GM23338 (cell line): ENCODE measurements around the gene JOSD1. TPM values are rescaled to one million over a fixed set of nuclear protein-coding genes. Genes with fewer than 3 reads are reported as not detected.

Source experiments
- ATAC-seq: fragments of 200-7000 bp; cut with Tn5 transposase; 3 replicates; pipeline ENCODE4 v1.9.1; 2020
- DNase-seq: peaks from one replicate; pipeline ENCODE4 v3.0.0-alpha.2; 2015; ENCODE audit warnings: low spot score
- H2AFZ ChIP-seq: fragments of 200-600 bp; sonication (generic); 2 replicates; pipeline ENCODE4 v1.8.0; 2016; ENCODE audit warnings: antibody characterized with exemption, mild to moderate bottlenecking, moderate library complexity
- H3F3A ChIP-seq: fragments of 200-600 bp; sonication (generic); replicated peaks from 2 replicates; pipeline ENCODE4 v1.8.0; 2017; ENCODE audit warnings: antibody characterized with exemption, mixed run types, low read depth
- H3K27ac ChIP-seq: fragments of 200-600 bp; sonication (generic); 2 replicates; pipeline ENCODE4 v1.6.1; 2016; ENCODE audit warnings: low read depth
- H3K27me3 ChIP-seq: fragments of 200-600 bp; sonication (generic); 2 replicates; pipeline ENCODE4 v1.8.0; 2016; ENCODE audit warnings: mild to moderate bottlenecking, mixed run types, moderate library complexity; ENCODE audit not compliant: insufficient read depth
- H3K36me3 ChIP-seq: fragments of 200-600 bp; sonication (generic); 2 replicates; pipeline ENCODE4 v1.8.0; 2016; ENCODE audit warnings: mild to moderate bottlenecking; ENCODE audit not compliant: insufficient read depth
- H3K4me1 ChIP-seq: fragments of 200-600 bp; sonication (generic); 2 replicates; pipeline ENCODE4 v1.8.0; 2016; ENCODE audit warnings: mild to moderate bottlenecking, moderate library complexity; ENCODE audit not compliant: insufficient read depth
- H3K4me2 ChIP-seq: fragments of 200-600 bp; sonication (generic); 2 replicates; pipeline ENCODE4 v1.7.1; 2017; ENCODE audit warnings: mixed run types
- H3K4me3 ChIP-seq: fragments of 200-600 bp; sonication (generic); 2 replicates; pipeline ENCODE4 v1.6.1; 2016; ENCODE audit warnings: mixed run types
- H3K79me2 ChIP-seq: fragments of 200-600 bp; sonication (generic); replicated peaks from 2 replicates; pipeline ENCODE4 v1.8.0; 2017; ENCODE audit warnings: mild to moderate bottlenecking; ENCODE audit not compliant: insufficient read depth
- H3K9me2 ChIP-seq: fragments of 200-600 bp; sonication (generic); 2 replicates; pipeline ENCODE4 v1.8.0; 2017; ENCODE audit not compliant: insufficient read depth
- H4K20me1 ChIP-seq: fragments of 200-600 bp; sonication (generic); replicated peaks from 2 replicates; pipeline ENCODE4 v1.8.0; 2017; ENCODE audit warnings: mild to moderate bottlenecking; ENCODE audit not compliant: insufficient read depth
- H3K27ac Mint-ChIP-seq: 2 replicates; pipeline ENCODE4 v1.8.0; 2020; ENCODE audit warnings: inconsistent platforms, mild to moderate bottlenecking, moderate library complexity, mixed read lengths
- H3K27me3 Mint-ChIP-seq: 3 replicates; pipeline ENCODE4 v1.8.0; 2022; ENCODE audit warnings: low read depth, mild to moderate bottlenecking, moderate library complexity, mixed read lengths, inconsistent platforms; ENCODE audit not compliant: insufficient read depth, poor library complexity
- H3K36me3 Mint-ChIP-seq: 3 replicates; pipeline ENCODE4 v1.8.0; 2021; ENCODE audit warnings: low read depth, mild to moderate bottlenecking, inconsistent platforms, moderate library complexity, mixed read lengths
- H3K4me1 Mint-ChIP-seq: 3 replicates; pipeline ENCODE4 v1.8.0; 2020; ENCODE audit warnings: mild to moderate bottlenecking, inconsistent platforms, mixed read lengths
- H3K4me3 Mint-ChIP-seq: 3 replicates; pipeline ENCODE4 v1.8.0; 2021; ENCODE audit warnings: moderate library complexity, mild to moderate bottlenecking, inconsistent platforms, mixed read lengths
- H3K9me3 Mint-ChIP-seq: 3 replicates; pipeline ENCODE4 v1.8.0; 2020; ENCODE audit warnings: moderate library complexity, mild to moderate bottlenecking, inconsistent platforms, mixed read lengths
- EZH2 ChIP-seq: fragments of 200-600 bp; sonication (generic); IDR thresholded peaks from one replicate; pipeline ENCODE4 v1.8.0; 2017; ENCODE audit warnings: antibody characterized with exemption, mild to moderate bottlenecking, low read depth; ENCODE audit not compliant: unreplicated experiment
- JUNB ChIP-seq: IDR thresholded peaks from one replicate; pipeline ENCODE4 v1.6.1; 2016; ENCODE audit warnings: antibody characterized with exemption; ENCODE audit not compliant: unreplicated experiment
- NANOG ChIP-seq: IDR thresholded peaks from 2 replicates; pipeline ENCODE4 v1.6.1; 2016; ENCODE audit warnings: antibody characterized with exemption, borderline replicate concordance
- POLR2AphosphoS5 ChIP-seq: IDR thresholded peaks from 2 replicates; pipeline ENCODE4 v1.6.1; 2016; ENCODE audit warnings: antibody characterized with exemption, low read depth
- STAT1 ChIP-seq: IDR thresholded peaks from one replicate; pipeline ENCODE4 v1.6.1; 2016; ENCODE audit warnings: antibody characterized with exemption; ENCODE audit not compliant: unreplicated experiment
- ZNF114 ChIP-seq: fragments of 250-450 bp; sonication (Bioruptor Pico); IDR thresholded peaks from 2 replicates; pipeline ENCODE4 v1.5.0; 2020; ENCODE audit warnings: mild to moderate bottlenecking, moderate library complexity
- ZNF331 ChIP-seq: fragments of 250-450 bp; sonication (Bioruptor Pico); IDR thresholded peaks from 2 replicates; pipeline ENCODE4 v1.5.0; 2020; ENCODE audit warnings: low read depth, mild to moderate bottlenecking, moderate library complexity
- polyA plus RNA-seq: library from polyadenylated mRNA; unstranded; fragments of >200 nt; fragmentation: Nextera tagmentation; extraction: Ambion mirVana; gene quantifications from 2 replicates; pipeline ENCODE4 v1.2.1, GENCODE V29; 2016
- total RNA-seq: library from RNA; depleted of rRNA; stranded (reverse); fragments of >200 nt; shearing (Covaris generic); gene quantifications from 2 replicates; pipeline ENCODE4 v1.2.3, GENCODE V29; 2014
- TF ChIP-seq, protein P1 (sequence below): fragments of 250-450 bp; sonication (Bioruptor Pico); IDR thresholded peaks from 2 replicates; pipeline ENCODE4 v1.5.0; 2020; ENCODE audit warnings: mild to moderate bottlenecking, moderate library complexity
- TF ChIP-seq, protein P2 (sequence below): IDR thresholded peaks from 2 replicates; pipeline ENCODE4 v1.6.1; 2016; ENCODE audit warnings: antibody characterized with exemption
- TF ChIP-seq, protein P3 (sequence below), 2 experiments: fragments of 200-600 bp in 1 of 2; sonication (generic) in 1 of 2; conservative IDR thresholded peaks; 2 replicates each; pipeline versions ENCODE4 v1.5.1 to v1.6.1; 2016 to 2017; ENCODE audit warnings: antibody characterized with exemption in 2 of 2, low read depth in 2 of 2, mild to moderate bottlenecking in 2 of 2, moderate library complexity in 1 of 2

JOSD1 gene
- total and polyA plus RNA-seq, 2 experiments from 2014 or later = 4.6 to 19.7 TPM

DNA sequence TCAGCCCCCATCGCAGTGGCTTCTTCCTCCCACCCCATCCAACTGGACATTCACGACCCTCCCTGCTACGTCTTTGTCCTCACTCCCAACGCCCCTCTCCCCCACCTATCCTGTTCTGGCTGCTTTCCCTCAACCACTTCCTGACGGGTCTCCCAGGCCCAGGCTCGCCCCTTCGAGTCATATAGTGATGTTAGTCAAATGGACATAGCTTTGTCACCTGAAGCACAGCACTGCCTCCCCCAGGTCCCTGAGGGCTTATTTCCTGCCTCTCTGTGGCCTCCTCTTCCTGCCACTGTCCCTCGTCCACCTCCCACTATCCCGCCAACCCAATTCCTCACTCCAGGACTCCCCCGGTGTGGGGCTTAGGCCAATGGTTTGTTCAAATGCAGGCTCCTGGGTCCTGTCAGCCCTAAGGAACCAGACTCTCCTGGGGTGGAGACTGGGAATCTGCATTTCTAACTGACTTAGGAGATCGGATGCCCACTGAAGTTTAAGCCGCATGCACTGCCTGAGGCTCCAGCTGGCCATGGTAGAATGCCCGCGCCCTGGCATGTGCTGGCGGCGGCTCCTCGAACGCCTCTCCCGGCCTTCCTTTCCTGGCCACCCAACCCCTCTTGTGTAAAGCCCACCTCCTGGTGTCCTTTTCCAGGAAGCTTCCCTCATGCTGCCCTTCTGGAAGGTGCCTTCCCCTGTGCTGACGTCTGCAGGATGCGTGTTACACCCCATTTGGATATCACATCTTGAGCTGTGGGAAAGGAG lies 36.7 kb upstream of the JOSD1 start (continued):
- TF ChIP-seq, protein P1, sequence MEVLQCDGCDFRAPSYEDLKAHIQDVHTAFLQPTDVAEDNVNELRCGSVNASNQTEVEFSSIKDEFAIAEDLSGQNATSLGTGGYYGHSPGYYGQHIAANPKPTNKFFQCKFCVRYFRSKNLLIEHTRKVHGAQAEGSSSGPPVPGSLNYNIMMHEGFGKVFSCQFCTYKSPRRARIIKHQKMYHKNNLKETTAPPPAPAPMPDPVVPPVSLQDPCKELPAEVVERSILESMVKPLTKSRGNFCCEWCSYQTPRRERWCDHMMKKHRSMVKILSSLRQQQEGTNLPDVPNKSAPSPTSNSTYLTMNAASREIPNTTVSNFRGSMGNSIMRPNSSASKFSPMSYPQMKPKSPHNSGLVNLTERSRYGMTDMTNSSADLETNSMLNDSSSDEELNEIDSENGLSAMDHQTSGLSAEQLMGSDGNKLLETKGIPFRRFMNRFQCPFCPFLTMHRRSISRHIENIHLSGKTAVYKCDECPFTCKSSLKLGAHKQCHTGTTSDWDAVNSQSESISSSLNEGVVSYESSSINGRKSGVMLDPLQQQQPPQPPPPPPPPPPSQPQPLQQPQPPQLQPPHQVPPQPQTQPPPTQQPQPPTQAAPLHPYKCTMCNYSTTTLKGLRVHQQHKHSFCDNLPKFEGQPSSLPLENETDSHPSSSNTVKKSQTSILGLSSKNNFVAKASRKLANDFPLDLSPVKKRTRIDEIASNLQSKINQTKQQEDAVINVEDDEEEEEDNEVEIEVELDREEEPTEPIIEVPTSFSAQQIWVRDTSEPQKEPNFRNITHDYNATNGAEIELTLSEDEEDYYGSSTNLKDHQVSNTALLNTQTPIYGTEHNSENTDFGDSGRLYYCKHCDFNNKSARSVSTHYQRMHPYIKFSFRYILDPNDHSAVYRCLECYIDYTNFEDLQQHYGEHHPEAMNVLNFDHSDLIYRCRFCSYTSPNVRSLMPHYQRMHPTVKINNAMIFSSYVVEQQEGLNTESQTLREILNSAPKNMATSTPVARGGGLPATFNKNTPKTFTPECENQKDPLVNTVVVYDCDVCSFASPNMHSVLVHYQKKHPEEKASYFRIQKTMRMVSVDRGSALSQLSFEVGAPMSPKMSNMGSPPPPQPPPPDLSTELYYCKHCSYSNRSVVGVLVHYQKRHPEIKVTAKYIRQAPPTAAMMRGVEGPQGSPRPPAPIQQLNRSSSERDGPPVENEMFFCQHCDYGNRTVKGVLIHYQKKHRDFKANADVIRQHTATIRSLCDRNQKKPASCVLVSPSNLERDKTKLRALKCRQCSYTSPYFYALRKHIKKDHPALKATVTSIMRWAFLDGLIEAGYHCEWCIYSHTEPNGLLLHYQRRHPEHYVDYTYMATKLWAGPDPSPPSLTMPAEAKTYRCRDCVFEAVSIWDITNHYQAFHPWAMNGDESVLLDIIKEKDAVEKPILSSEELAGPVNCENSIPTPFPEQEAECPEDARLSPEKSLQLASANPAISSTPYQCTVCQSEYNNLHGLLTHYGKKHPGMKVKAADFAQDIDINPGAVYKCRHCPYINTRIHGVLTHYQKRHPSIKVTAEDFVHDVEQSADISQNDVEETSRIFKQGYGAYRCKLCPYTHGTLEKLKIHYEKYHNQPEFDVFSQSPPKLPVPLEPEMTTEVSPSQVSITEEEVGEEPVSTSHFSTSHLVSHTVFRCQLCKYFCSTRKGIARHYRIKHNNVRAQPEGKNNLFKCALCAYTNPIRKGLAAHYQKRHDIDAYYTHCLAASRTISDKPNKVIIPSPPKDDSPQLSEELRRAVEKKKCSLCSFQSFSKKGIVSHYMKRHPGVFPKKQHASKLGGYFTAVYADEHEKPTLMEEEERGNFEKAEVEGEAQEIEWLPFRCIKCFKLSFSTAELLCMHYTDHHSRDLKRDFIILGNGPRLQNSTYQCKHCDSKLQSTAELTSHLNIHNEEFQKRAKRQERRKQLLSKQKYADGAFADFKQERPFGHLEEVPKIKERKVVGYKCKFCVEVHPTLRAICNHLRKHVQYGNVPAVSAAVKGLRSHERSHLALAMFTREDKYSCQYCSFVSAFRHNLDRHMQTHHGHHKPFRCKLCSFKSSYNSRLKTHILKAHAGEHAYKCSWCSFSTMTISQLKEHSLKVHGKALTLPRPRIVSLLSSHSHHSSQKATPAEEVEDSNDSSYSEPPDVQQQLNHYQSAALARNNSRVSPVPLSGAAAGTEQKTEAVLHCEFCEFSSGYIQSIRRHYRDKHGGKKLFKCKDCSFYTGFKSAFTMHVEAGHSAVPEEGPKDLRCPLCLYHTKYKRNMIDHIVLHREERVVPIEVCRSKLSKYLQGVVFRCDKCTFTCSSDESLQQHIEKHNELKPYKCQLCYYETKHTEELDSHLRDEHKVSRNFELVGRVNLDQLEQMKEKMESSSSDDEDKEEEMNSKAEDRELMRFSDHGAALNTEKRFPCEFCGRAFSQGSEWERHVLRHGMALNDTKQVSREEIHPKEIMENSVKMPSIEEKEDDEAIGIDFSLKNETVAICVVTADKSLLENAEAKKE (CRISPR knock-in tag) = no peak
- TF ChIP-seq ZNF331 (CRISPR knock-in tag) = no peak
- TF ChIP-seq, protein P2, sequence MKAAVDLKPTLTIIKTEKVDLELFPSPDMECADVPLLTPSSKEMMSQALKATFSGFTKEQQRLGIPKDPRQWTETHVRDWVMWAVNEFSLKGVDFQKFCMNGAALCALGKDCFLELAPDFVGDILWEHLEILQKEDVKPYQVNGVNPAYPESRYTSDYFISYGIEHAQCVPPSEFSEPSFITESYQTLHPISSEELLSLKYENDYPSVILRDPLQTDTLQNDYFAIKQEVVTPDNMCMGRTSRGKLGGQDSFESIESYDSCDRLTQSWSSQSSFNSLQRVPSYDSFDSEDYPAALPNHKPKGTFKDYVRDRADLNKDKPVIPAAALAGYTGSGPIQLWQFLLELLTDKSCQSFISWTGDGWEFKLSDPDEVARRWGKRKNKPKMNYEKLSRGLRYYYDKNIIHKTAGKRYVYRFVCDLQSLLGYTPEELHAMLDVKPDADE = no peak
- TF ChIP-seq NANOG = no peak
- TF ChIP-seq JUNB = no peak
- TF ChIP-seq STAT1 = no peak
- no peak for TF ChIP-seq ZNF114 (CRISPR knock-in tag)

DNA sequence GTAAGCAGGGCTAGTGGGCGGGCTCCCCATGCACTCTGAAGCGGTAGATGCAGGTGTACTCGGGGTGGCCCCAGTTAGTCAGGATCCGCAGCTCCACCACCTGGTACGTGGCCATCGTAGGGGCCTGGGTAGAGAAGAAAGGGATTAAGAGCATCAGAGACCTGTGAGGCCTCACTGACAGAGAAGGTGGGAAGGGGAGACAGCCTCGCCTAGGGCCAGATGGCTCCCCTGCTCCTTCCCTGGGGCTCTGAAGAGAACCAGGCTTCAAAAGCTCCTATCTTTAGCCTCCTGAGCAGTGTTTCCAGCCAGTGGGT lies 35.5 kb upstream of the JOSD1 start:
- H3K27ac Mint-ChIP-seq = no peak overlapping the region
- no peak overlapping the region for H2AFZ ChIP-seq
- H3K4me1 Mint-ChIP-seq = peaks cover 6% of the 10 kb centered on the region
- ATAC-seq (peak; percentile 7; the same call in 2 of the 3 replicates), DNase-seq (no peak)
- no peak overlapping the region for H3K4me3 ChIP-seq
- H3K27me3 ChIP-seq = no peaks in the 10 kb centered on the region
- H4K20me1 ChIP-seq = peaks cover 11% of the 10 kb centered on the region
- no peaks in the 10 kb centered on the region for H3K36me3 ChIP-seq
- H3K4me3 Mint-ChIP-seq = no peak overlapping the region
- no peak overlapping the region for H3K27ac ChIP-seq
- H3F3A ChIP-seq = 0 out of 2 replicates have a peak, but pooled peaks cover 4% of the 10 kb centered on the region
- H3K4me2 ChIP-seq = no peak overlapping the region
- no peaks in the 10 kb centered on the region for H3K4me1 ChIP-seq
- no peaks in the 10 kb centered on the region; the same call in 2 of the 3 replicates for H3K9me3 Mint-ChIP-seq
- peaks cover 26% of the 10 kb centered on the region for H3K27me3 Mint-ChIP-seq
- H3K36me3 Mint-ChIP-seq = peaks cover 34% of the 10 kb centered on the region; the same call in 2 of the 3 replicates
- H3K9me2 ChIP-seq = no peaks in the 10 kb centered on the region
- H3K79me2 ChIP-seq = no peaks in the 10 kb centered on the region
- TF ChIP-seq EZH2 (no peak), NANOG (no peak), JUNB (no peak), POLR2AphosphoS5 (no peak)
- TF ChIP-seq, protein P2 = no peak
- TF ChIP-seq, protein P3, sequence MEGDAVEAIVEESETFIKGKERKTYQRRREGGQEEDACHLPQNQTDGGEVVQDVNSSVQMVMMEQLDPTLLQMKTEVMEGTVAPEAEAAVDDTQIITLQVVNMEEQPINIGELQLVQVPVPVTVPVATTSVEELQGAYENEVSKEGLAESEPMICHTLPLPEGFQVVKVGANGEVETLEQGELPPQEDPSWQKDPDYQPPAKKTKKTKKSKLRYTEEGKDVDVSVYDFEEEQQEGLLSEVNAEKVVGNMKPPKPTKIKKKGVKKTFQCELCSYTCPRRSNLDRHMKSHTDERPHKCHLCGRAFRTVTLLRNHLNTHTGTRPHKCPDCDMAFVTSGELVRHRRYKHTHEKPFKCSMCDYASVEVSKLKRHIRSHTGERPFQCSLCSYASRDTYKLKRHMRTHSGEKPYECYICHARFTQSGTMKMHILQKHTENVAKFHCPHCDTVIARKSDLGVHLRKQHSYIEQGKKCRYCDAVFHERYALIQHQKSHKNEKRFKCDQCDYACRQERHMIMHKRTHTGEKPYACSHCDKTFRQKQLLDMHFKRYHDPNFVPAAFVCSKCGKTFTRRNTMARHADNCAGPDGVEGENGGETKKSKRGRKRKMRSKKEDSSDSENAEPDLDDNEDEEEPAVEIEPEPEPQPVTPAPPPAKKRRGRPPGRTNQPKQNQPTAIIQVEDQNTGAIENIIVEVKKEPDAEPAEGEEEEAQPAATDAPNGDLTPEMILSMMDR (conservative IDR thresholded peaks at IDR 0.05; ENCODE audit: low read depth in 2 of 2) = no peak
